HepG2 (cell line): ENCODE results near the gene CDH11.

Experiments used
- KDM5A ChIP-seq: fragments of 200-600 bp; sonication (generic); IDR thresholded peaks from 2 replicates; pipeline ENCODE4 v1.7.0; 2018; ENCODE audit warnings: antibody characterized with exemption, mild to moderate bottlenecking, low read length, borderline replicate concordance
- USF2 ChIP-seq, 2 experiments: sonication (generic) in 1 of 2; formaldehyde crosslinking in 1 of 2; IDR thresholded peaks; 2 replicates each; pipeline versions ENCODE4 v1.5.1 to v1.6.1; 2011 to 2020; ENCODE audit warnings: borderline replicate concordance in 1 of 2, low read depth in 1 of 2, low read length in 1 of 2, mild to moderate bottlenecking in 1 of 2, missing genetic modification reagents in 1 of 2, moderate library complexity in 1 of 2

- no peak for TF ChIP-seq KDM5A
- no peak for TF ChIP-seq USF2 (IDR thresholded peaks at IDR 0.05; ENCODE audit: low read depth, low read length)
- no peak for TF ChIP-seq USF2 (CRISPR knock-in tag; IDR thresholded peaks at IDR 0.05; ENCODE audit: borderline replicate concordance)
Measured at GRCh38 chr16:65124212-65124548, 2.3 kb upstream of the CDH11 start.
